Gastroesophageal sphincter (tissue), 3 donors: ENCODE data around the gene KRT85.

Experiments used
- POLR2AphosphoS5 ChIP-seq: sonication (generic); formaldehyde crosslinking; IDR thresholded peaks from one replicate; pipeline ENCODE4 v1.6.1; 2017; ENCODE audit warnings: antibody characterized with exemption
- TF ChIP-seq, protein P1 (sequence below), 4 experiments: fragments of 200-600 bp in 2 of 4; fragments of 450-650 bp in 2 of 4; sonication (generic) in 1 of 4; IDR thresholded peaks; one replicate each; pipeline ENCODE4 v1.5.1; 2017 to 2019; ENCODE audit warnings: antibody characterized with exemption in 4 of 4, mild to moderate bottlenecking in 2 of 4, moderate library complexity in 2 of 4

DNA sequence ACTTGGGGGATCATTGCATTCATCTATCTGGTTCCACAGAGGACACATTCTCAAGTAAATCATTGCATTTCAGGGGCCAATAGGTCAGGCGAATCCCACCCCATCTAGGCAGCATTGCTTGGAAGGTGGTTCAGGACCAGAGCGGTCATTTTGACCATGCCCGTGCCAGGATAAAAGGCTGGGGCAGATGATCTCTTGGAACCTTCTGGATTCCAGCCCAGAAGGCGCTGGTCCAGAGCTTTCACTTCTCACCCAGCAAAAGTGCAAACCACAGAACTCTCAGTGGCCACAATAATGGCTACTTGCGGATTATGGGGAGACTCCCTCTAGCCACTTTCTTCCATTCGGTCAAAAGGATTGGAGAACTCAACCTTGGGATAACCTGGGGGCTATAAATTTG is 595 bp upstream of the KRT85 start:
- TF ChIP-seq, protein P1, sequence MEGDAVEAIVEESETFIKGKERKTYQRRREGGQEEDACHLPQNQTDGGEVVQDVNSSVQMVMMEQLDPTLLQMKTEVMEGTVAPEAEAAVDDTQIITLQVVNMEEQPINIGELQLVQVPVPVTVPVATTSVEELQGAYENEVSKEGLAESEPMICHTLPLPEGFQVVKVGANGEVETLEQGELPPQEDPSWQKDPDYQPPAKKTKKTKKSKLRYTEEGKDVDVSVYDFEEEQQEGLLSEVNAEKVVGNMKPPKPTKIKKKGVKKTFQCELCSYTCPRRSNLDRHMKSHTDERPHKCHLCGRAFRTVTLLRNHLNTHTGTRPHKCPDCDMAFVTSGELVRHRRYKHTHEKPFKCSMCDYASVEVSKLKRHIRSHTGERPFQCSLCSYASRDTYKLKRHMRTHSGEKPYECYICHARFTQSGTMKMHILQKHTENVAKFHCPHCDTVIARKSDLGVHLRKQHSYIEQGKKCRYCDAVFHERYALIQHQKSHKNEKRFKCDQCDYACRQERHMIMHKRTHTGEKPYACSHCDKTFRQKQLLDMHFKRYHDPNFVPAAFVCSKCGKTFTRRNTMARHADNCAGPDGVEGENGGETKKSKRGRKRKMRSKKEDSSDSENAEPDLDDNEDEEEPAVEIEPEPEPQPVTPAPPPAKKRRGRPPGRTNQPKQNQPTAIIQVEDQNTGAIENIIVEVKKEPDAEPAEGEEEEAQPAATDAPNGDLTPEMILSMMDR (IDR thresholded peaks at IDR 0.05) = no peak
- no peak for TF ChIP-seq POLR2AphosphoS5
